Neural cell (in vitro differentiated cells): Measurements from ENCODE around the gene TMSB4X. TPM values are rescaled to one million over a fixed set of nuclear protein-coding genes. Genes with fewer than 3 reads are reported as not detected.

Experiments
- H2AFZ ChIP-seq: fragments of 200-600, 300-800 bp; sonication (generic), shearing (Covaris generic); 2 replicates; pipeline ENCODE4 v1.6.0; 2014; ENCODE audit warnings: low read depth, mild to moderate bottlenecking, antibody characterized with exemption, low read length, moderate library complexity
- H3F3A ChIP-seq: fragments of 200-600 bp; shearing (Covaris generic); 2 replicates; pipeline ENCODE4 v1.6.1; 2016; ENCODE audit warnings: mild to moderate bottlenecking, moderate library complexity, mixed read lengths, antibody characterized with exemption, low read length; ENCODE audit not compliant: insufficient read depth, poor library complexity, severe bottlenecking
- H3K27ac ChIP-seq: fragments of 200-600, 300-800 bp; sonication (generic), shearing (Covaris generic); 2 replicates; pipeline ENCODE4 v1.5.1; 2014; ENCODE audit warnings: mild to moderate bottlenecking, low read length, moderate library complexity
- H3K27me3 ChIP-seq: fragments of 300-800, 200-600 bp; sonication (generic), shearing (Covaris generic); 2 replicates; pipeline ENCODE4 v1.6.0; 2014; ENCODE audit warnings: mild to moderate bottlenecking, low read depth, low read length, moderate library complexity; ENCODE audit not compliant: insufficient read depth
- H3K36me3 ChIP-seq: fragments of 300-800, 200-600 bp; sonication (generic), shearing (Covaris generic); 2 replicates; pipeline ENCODE4 v1.5.1; 2014; ENCODE audit warnings: mild to moderate bottlenecking, antibody characterized with exemption, low read length, moderate library complexity; ENCODE audit not compliant: insufficient read depth
- H3K4me2 ChIP-seq: fragments of 300-800, 200-600 bp; sonication (generic), shearing (Covaris generic); 2 replicates; pipeline ENCODE4 v1.6.0; 2014; ENCODE audit warnings: mild to moderate bottlenecking, low read length
- H3K4me3 ChIP-seq: fragments of 300-800, 200-600 bp; sonication (generic), shearing (Covaris generic); 2 replicates; pipeline ENCODE4 v1.5.1; 2014; ENCODE audit warnings: mild to moderate bottlenecking, low read length, moderate library complexity
- H3K79me2 ChIP-seq: fragments of 200-600 bp; shearing (Covaris generic); replicated peaks from 2 replicates; pipeline ENCODE4 v1.6.0; 2014; ENCODE audit warnings: mild to moderate bottlenecking, low read length, moderate library complexity; ENCODE audit not compliant: insufficient read depth
- H3K9ac ChIP-seq: fragments of 300-800, 200-600 bp; sonication (generic), shearing (Covaris generic); 2 replicates; pipeline ENCODE4 v1.6.1; 2016; ENCODE audit warnings: mild to moderate bottlenecking, low read length, mixed read lengths
- H3K9me2 ChIP-seq: fragments of 200-600 bp; shearing (Covaris generic); 2 replicates; pipeline ENCODE4 v1.6.1; 2016; ENCODE audit warnings: mild to moderate bottlenecking, low read length, mixed read lengths; ENCODE audit not compliant: insufficient read depth
- H3K9me3 ChIP-seq: fragments of 200-600, 300-800 bp; sonication (generic), shearing (Covaris generic); 2 replicates; pipeline ENCODE4 v1.6.1; 2016; ENCODE audit warnings: mild to moderate bottlenecking, mixed run types, low read length, moderate library complexity, mixed read lengths
- H4K20me1 ChIP-seq: fragments of 200-600 bp; shearing (Covaris generic); 2 replicates; pipeline ENCODE4 v1.6.1; 2016; ENCODE audit warnings: mild to moderate bottlenecking, mixed run types; ENCODE audit not compliant: insufficient read depth
- EP300 ChIP-seq: fragments of 450-650 bp; conservative IDR thresholded peaks from 2 replicates; pipeline ENCODE4 v1.6.1; 2014; ENCODE audit warnings: antibody characterized with exemption, mild to moderate bottlenecking, moderate library complexity; ENCODE audit not compliant: poor library complexity, severe bottlenecking
- EZH2 ChIP-seq: fragments of 200-600, 300-800 bp; shearing (Covaris generic), sonication (generic); IDR thresholded peaks from 2 replicates; pipeline ENCODE4 v1.6.1; 2014; ENCODE audit warnings: antibody characterized with exemption, low read length, borderline replicate concordance, mild to moderate bottlenecking; ENCODE audit not compliant: insufficient read depth, poor library complexity, severe bottlenecking
- MXI1 ChIP-seq: fragments of 450-650 bp; conservative IDR thresholded peaks from 2 replicates; pipeline ENCODE4 v1.6.1; 2014; ENCODE audit warnings: antibody characterized with exemption, mild to moderate bottlenecking; ENCODE audit not compliant: poor library complexity, severe bottlenecking
- POLR2AphosphoS5 ChIP-seq: IDR thresholded peaks from 2 replicates; pipeline ENCODE4 v1.6.1; 2012
- RAD21 ChIP-seq: fragments of 450-650 bp; conservative IDR thresholded peaks from 2 replicates; pipeline ENCODE4 v1.6.1; 2014; ENCODE audit warnings: antibody characterized with exemption, mild to moderate bottlenecking, moderate library complexity
- SMC3 ChIP-seq: fragments of 450-650 bp; conservative IDR thresholded peaks from 2 replicates; pipeline ENCODE4 v1.6.1; 2014; ENCODE audit warnings: antibody characterized with exemption, mild to moderate bottlenecking, moderate library complexity; ENCODE audit not compliant: poor library complexity
- TAF1 ChIP-seq: IDR thresholded peaks from 2 replicates; pipeline ENCODE4 v1.6.1; 2012; ENCODE audit warnings: low read depth
- polyA plus RNA-seq: library from polyadenylated mRNA; depleted of rRNA; stranded (reverse); fragments of >200 nt; gene quantifications from 2 replicates; pipeline ENCODE4 v1.2.3, GENCODE V29; 2014
- TF ChIP-seq, protein P1 (sequence below): IDR thresholded peaks from 2 replicates; pipeline ENCODE4 v1.6.1; 2012; ENCODE audit warnings: borderline replicate concordance
- TF ChIP-seq, protein P2 (sequence below): fragments of 450-650 bp; IDR thresholded peaks from 2 replicates; pipeline ENCODE4 v1.5.1; 2014; ENCODE audit warnings: antibody characterized with exemption, mild to moderate bottlenecking, moderate library complexity; ENCODE audit not compliant: poor library complexity, severe bottlenecking

TMSB4X gene
- polyA plus RNA-seq, 1 donor from 2014 or later: 11,381 TPM

DNA sequence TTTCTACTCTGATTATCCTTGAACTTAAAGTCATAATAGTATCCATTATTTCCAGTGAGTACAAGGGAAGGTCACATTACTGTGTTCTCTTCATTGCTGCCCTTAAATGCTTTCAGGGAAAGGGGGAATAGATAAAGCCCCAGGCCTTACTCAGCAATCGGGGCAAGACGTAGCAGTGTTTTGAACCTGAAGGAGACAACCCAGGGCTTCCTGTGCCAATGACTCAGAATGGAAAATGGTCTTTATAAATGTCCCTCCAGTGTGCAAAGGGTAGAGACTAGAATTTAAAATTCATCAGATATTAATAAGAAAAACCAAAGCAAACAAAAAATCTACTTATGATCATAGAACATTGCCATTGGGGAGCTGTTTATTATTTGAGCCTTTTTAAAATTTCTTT, 44.8 kb upstream of the TMSB4X start:
- no peak overlapping the region for H3K4me2 ChIP-seq
- H3K9me2 ChIP-seq: no peaks in the 10 kb centered on the region
- no peaks in the 10 kb centered on the region for H3K27me3 ChIP-seq

DNA sequence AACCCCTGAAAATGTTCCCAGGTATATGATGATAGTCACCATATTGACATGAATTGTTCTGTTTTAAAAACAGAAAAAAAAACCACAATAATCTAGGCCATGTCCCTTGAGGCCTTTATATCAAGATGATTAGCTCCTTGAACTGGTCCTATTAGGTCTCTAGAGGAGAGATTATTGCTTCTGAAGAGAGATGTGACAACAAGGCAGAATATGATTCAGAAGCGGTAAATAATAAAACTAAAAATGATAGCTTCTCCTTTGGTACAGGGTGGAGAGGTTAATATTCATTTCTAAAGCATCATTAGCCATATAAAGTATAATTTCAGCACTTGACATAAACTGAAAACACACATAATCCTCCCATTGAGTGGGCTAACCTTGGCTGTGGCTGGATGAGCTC, 42.7 kb upstream of the TMSB4X start:
- no peaks in the 10 kb centered on the region for H3K36me3 ChIP-seq
- H4K20me1 ChIP-seq: no peaks in the 10 kb centered on the region
- H3K4me2 ChIP-seq: no peak overlapping the region
- no peaks in the 10 kb centered on the region for H3F3A ChIP-seq
- H3K9me3 ChIP-seq: no peaks in the 10 kb centered on the region
- TF ChIP-seq, protein P1, sequence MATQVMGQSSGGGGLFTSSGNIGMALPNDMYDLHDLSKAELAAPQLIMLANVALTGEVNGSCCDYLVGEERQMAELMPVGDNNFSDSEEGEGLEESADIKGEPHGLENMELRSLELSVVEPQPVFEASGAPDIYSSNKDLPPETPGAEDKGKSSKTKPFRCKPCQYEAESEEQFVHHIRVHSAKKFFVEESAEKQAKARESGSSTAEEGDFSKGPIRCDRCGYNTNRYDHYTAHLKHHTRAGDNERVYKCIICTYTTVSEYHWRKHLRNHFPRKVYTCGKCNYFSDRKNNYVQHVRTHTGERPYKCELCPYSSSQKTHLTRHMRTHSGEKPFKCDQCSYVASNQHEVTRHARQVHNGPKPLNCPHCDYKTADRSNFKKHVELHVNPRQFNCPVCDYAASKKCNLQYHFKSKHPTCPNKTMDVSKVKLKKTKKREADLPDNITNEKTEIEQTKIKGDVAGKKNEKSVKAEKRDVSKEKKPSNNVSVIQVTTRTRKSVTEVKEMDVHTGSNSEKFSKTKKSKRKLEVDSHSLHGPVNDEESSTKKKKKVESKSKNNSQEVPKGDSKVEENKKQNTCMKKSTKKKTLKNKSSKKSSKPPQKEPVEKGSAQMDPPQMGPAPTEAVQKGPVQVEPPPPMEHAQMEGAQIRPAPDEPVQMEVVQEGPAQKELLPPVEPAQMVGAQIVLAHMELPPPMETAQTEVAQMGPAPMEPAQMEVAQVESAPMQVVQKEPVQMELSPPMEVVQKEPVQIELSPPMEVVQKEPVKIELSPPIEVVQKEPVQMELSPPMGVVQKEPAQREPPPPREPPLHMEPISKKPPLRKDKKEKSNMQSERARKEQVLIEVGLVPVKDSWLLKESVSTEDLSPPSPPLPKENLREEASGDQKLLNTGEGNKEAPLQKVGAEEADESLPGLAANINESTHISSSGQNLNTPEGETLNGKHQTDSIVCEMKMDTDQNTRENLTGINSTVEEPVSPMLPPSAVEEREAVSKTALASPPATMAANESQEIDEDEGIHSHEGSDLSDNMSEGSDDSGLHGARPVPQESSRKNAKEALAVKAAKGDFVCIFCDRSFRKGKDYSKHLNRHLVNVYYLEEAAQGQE: no peak
- TF ChIP-seq POLR2AphosphoS5 (no peak), RAD21 (no peak), EZH2 (no peak), SMC3 (no peak), EP300 (no peak), MXI1 (no peak), TAF1 (no peak)
- TF ChIP-seq, protein P2, sequence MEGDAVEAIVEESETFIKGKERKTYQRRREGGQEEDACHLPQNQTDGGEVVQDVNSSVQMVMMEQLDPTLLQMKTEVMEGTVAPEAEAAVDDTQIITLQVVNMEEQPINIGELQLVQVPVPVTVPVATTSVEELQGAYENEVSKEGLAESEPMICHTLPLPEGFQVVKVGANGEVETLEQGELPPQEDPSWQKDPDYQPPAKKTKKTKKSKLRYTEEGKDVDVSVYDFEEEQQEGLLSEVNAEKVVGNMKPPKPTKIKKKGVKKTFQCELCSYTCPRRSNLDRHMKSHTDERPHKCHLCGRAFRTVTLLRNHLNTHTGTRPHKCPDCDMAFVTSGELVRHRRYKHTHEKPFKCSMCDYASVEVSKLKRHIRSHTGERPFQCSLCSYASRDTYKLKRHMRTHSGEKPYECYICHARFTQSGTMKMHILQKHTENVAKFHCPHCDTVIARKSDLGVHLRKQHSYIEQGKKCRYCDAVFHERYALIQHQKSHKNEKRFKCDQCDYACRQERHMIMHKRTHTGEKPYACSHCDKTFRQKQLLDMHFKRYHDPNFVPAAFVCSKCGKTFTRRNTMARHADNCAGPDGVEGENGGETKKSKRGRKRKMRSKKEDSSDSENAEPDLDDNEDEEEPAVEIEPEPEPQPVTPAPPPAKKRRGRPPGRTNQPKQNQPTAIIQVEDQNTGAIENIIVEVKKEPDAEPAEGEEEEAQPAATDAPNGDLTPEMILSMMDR: no peak
- H3K27me3 ChIP-seq: no peaks in the 10 kb centered on the region
- no peak overlapping the region for H3K9ac ChIP-seq
- no peaks in the 10 kb centered on the region for H3K79me2 ChIP-seq
- H3K9me2 ChIP-seq: no peaks in the 10 kb centered on the region
- H3K4me3 ChIP-seq: no peak overlapping the region
- no peak overlapping the region for H3K27ac ChIP-seq
- H2AFZ ChIP-seq: no peak overlapping the region

More for the DNA sequence above, 44.8 kb upstream of the TMSB4X start:
- no peak overlapping the region for H3K9ac ChIP-seq
- H4K20me1 ChIP-seq: no peaks in the 10 kb centered on the region
- H3K4me3 ChIP-seq: no peak overlapping the region
- H3K27ac ChIP-seq: no peak overlapping the region
- no peaks in the 10 kb centered on the region for H3F3A ChIP-seq
- TF ChIP-seq SMC3: no peak
- TF ChIP-seq RAD21: no peak
- TF ChIP-seq EP300: no peak
- no peak for TF ChIP-seq POLR2AphosphoS5
- no peak for TF ChIP-seq EZH2
- no peak for TF ChIP-seq TAF1
- H3K79me2 ChIP-seq: no peaks in the 10 kb centered on the region
- H2AFZ ChIP-seq: no peak overlapping the region
- no peaks in the 10 kb centered on the region for H3K9me3 ChIP-seq
- no peaks in the 10 kb centered on the region for H3K36me3 ChIP-seq
